ENCODE results near the gene PRKAR2B. TPM values are rescaled to one million over a fixed set of nuclear protein-coding genes. Genes with fewer than 3 reads are reported as not detected.
A peak's percentile ranks its signal among the peaks of the same experiment; 100 is the strongest.

The PRKAR2B gene
- total RNA-seq, 1 experiment from 2014 or later = 15.1 TPM

GRCh38 chr7:107201795-107202450 is 157.4 kb downstream of the PRKAR2B start:
- no TSS peak for BruUV-seq (replicated peaks)
- POLR2A ChIA-PET = no interaction called here
- Histone ChIP-seq H3K9me3 (ENCODE audit: control insufficient read depth in 1 of 2, insufficient read depth in 1 of 2, low read depth in 1 of 2, low read length in 2 of 2) (no peaks in the 10 kb centered on the region), H3K36me3 (ENCODE audit: control insufficient read depth in 1 of 2, insufficient read depth in 2 of 2, low read length in 2 of 2) (peaks cover 5% of the 10 kb centered on the region in 2 experiments; a peak in 1 of 4 replicates), H3K9me2 (ENCODE audit: insufficient read depth) (no peaks in the 10 kb centered on the region), H3K4me2 (ENCODE audit: low read length) (no peak overlapping the region), H3K27me3 (ENCODE audit: insufficient read depth, low read length) (no peaks in the 10 kb centered on the region), H3K9ac (ENCODE audit: low read length) (no peak overlapping the region), H2AFZ (ENCODE audit: low read depth, low read length, poor library complexity, severe bottlenecking) (no peak overlapping the region), H3K4me1 (ENCODE audit: control insufficient read depth in 1 of 2, insufficient read depth in 2 of 2, low read length in 2 of 2) (no peaks in the 10 kb centered on the region), H3K27ac (ENCODE audit: low read depth, low read length) (no peak overlapping the region), H3K4me3 (replicated peaks in 1 of 2; ENCODE audit: low read depth in 1 of 2, low read length in 2 of 2) (no peak overlapping the region), H3K79me2 (ENCODE audit: insufficient read depth, low read length) (no peaks in the 10 kb centered on the region), H4K20me1 (ENCODE audit: insufficient read depth) (no peaks in the 10 kb centered on the region)
- intact Hi-C loops (cut with micrococcal nuclease) = loop anchor here (1.0 to 2.0 kb wide), 4 partner anchors 299 to 944 kb away; no protein-coding TSS in a partner anchor
- RAD21 ChIA-PET (ENCODE audit: low non-redundant PET in 1 of 2, low total read pairs in 2 of 2, uncharacterized antibody in 2 of 2, unreplicated experiment in 2 of 2) = no interaction called here
- DNase-seq (ENCODE audit: low read depth, low spot score) (peak; percentile 23), ATAC-seq (peak; percentile 98)
- CTCF ChIA-PET = interaction anchor here (1.2 to 2.6 kb wide), 5 partner anchors 8 to 678 kb away, joined by 3 to 9 read pairs (median 5); partner anchors contain the start of gene CBLL1
- TF ChIP-seq CBX3 (IDR thresholded peaks at IDR 0.05; ENCODE audit: low read depth) (no peak), ATF3 (IDR thresholded peaks at IDR 0.05) (no peak), ZNF274 (IDR thresholded peaks at IDR 0.05; ENCODE audit: low read depth, low read length) (no peak), EGR1 (IDR thresholded peaks at IDR 0.05; ENCODE audit: low read depth) (no peak), YY1 (IDR thresholded peaks at IDR 0.05; ENCODE audit: extremely low read depth, insufficient replicate concordance, low read depth, low read length) (no peak), REST (IDR thresholded peaks at IDR 0.05; ENCODE audit: low read depth) (no peak), CTCF (IDR thresholded peaks at IDR 0.05 in 2 of 3, conservative IDR thresholded peaks at IDR 0.05 in 1 of 3; ENCODE audit: borderline replicate concordance in 1 of 3, insufficient read depth in 1 of 3, low read depth in 2 of 3, low read length in 2 of 3) (peak; percentile 41 to 72 (median 69); a peak in 5 of 6 replicates), ZFX (IDR thresholded peaks at IDR 0.05) (no peak), TCF7L2 (IDR thresholded peaks at IDR 0.05; ENCODE audit: borderline replicate concordance, extremely low read depth, insufficient read depth, insufficient read length) (no peak), RAD21 (IDR thresholded peaks at IDR 0.05; ENCODE audit: low read depth) (peak; percentile 70)
